ENCODE results near the gene KCNJ6.

GRCh38 chr21:37796011-37796410, 120.2 kb downstream of the KCNJ6 start:
- no peak for TF ChIP-seq CTCF (IDR thresholded peaks at IDR 0.05 in 2 of 3, conservative IDR thresholded peaks at IDR 0.05 in 1 of 3; ENCODE audit: borderline replicate concordance in 1 of 3, insufficient read depth in 1 of 3, low read depth in 2 of 3, low read length in 2 of 3)
- TF ChIP-seq POLR2A (IDR thresholded peaks at IDR 0.05; ENCODE audit: borderline replicate concordance, extremely low read depth, insufficient read depth, insufficient read length): no peak
- TF ChIP-seq MAX (IDR thresholded peaks at IDR 0.05): no peak
- TF ChIP-seq YY1 (IDR thresholded peaks at IDR 0.05; ENCODE audit: extremely low read depth, insufficient replicate concordance, low read depth, low read length): no peak
- no peak for TF ChIP-seq REST (IDR thresholded peaks at IDR 0.05; ENCODE audit: low read depth)
- no peak for TF ChIP-seq POLR2AphosphoS5 (IDR thresholded peaks at IDR 0.05; ENCODE audit: low read depth, low read length)
- no peak for TF ChIP-seq EZH2 (IDR thresholded peaks at IDR 0.05)
- no peak for TF ChIP-seq ZNF274 (IDR thresholded peaks at IDR 0.05; ENCODE audit: low read depth, low read length)

Measured in HCT116 (cell line).